ENCODE results near the gene ZNF438. TPM values are rescaled to one million over a fixed set of nuclear protein-coding genes. Genes with fewer than 3 reads are reported as not detected.

Gene ZNF438
- total and polyA plus RNA-seq, 10 of the 15 experiments (the other 5 are each of a cell fraction or from before 2014, with no cell fraction given): 0.93 to 5.2 (median 1.9) TPM

- CTCF ChIA-PET: no interaction called here
- no peak for DNase-seq (ENCODE audit: low read depth, low spot score)
- no peaks in the 10 kb centered on the region for H3K79me2 ChIP-seq (ENCODE audit: control insufficient read depth, insufficient read depth, low read length)
- no peaks in the 10 kb centered on the region for H3K27me3 ChIP-seq (replicated peaks in 1 of 2; ENCODE audit: control insufficient read depth in 2 of 2, insufficient read depth in 2 of 2, low read length in 1 of 2)
- in situ Hi-C loops (cut with MboI) (no loop called here), intact Hi-C loops (cut with micrococcal nuclease; ENCODE audit: unreplicated experiment) (no loop called here)
- no peak for ATAC-seq
- H4K20me1 ChIP-seq (ENCODE audit: control insufficient read depth, insufficient read depth): no peaks in the 10 kb centered on the region
- no peaks in the 10 kb centered on the region for H3K9me3 ChIP-seq (replicated peaks; ENCODE audit: control insufficient read depth, insufficient read depth, low read length)
- POLR2A ChIA-PET: no interaction called here
- no TSS peak for BruUV-seq (replicated peaks)
- H3K27ac ChIP-seq (ENCODE audit: control insufficient read depth, insufficient read depth): no peak overlapping the region
- no peaks in the 10 kb centered on the region for H3K4me1 ChIP-seq (ENCODE audit: control insufficient read depth, insufficient read depth, low read length)
- FAIRE-seq: no peak
- no peak for TF ChIP-seq SIN3A (IDR thresholded peaks at IDR 0.05; ENCODE audit: low read depth, low read length)
- TF ChIP-seq ZBTB4 (CRISPR knock-in tag; IDR thresholded peaks at IDR 0.05): no peak
- TF ChIP-seq SREBF2 (IDR thresholded peaks at IDR 0.05; ENCODE audit: low read length): no peak
- no peak for TF ChIP-seq YBX1 (IDR thresholded peaks at IDR 0.05)
- no peak for TF ChIP-seq FOXK2 (IDR thresholded peaks at IDR 0.05)
- no peak for TF ChIP-seq CHD2 (IDR thresholded peaks at IDR 0.05; ENCODE audit: borderline replicate concordance, low read depth, low read length)
- TF ChIP-seq ETV6 (conservative IDR thresholded peaks at IDR 0.05 in 1 of 2, IDR thresholded peaks at IDR 0.05 in 1 of 2; ENCODE audit: borderline replicate concordance in 1 of 2, low read depth in 1 of 2): no peak
- TF ChIP-seq MYC (IDR thresholded peaks at IDR 0.05; ENCODE audit: insufficient read depth, insufficient read length, insufficient replicate concordance, low read length, severe bottlenecking): no peak
- TF ChIP-seq CEBPB (IDR thresholded peaks at IDR 0.05; ENCODE audit: borderline replicate concordance in 1 of 2, low read depth in 2 of 2, low read length in 2 of 2): no peak
- no peak for TF ChIP-seq IKZF2 (IDR thresholded peaks at IDR 0.05)
- TF ChIP-seq SP1 (IDR thresholded peaks at IDR 0.05; ENCODE audit: low read depth, low read length): no peak
- no peak for TF ChIP-seq MEF2A (IDR thresholded peaks at IDR 0.05; ENCODE audit: insufficient read depth, low read depth, low read length)
- no peak for TF ChIP-seq FOXM1 (IDR thresholded peaks at IDR 0.05; ENCODE audit: low read depth, low read length)
- TF ChIP-seq IRF3 (IDR thresholded peaks at IDR 0.05): no peak
- TF ChIP-seq RELB (IDR thresholded peaks at IDR 0.05; ENCODE audit: low read depth): no peak
- TF ChIP-seq ZBTB11 (CRISPR knock-in tag; IDR thresholded peaks at IDR 0.05): no peak
- H3K4me2 ChIP-seq (ENCODE audit: control insufficient read depth, insufficient read depth): no peak overlapping the region
- no peak overlapping the region for H2AFZ ChIP-seq (ENCODE audit: control insufficient read depth, low read depth, low read length)
- RAD21 ChIA-PET (ENCODE audit: unreplicated experiment): interaction anchor here (0.6 kb wide), 1 partner anchor 78 kb away, joined by 3 read pairs; no protein-coding TSS in a partner anchor
- no peak overlapping the region for H3K4me3 ChIP-seq
- H3K36me3 ChIP-seq (ENCODE audit: control insufficient read depth in 2 of 2, insufficient read depth in 2 of 2, low read length in 1 of 2): no peaks in the 10 kb centered on the region
- SMC1A ChIA-PET (ENCODE audit: uncharacterized antibody, unreplicated experiment): interaction anchor here (1.0 to 1.7 kb wide), 2 partner anchors 9 to 19 kb away, joined by 3 to 5 read pairs; no protein-coding TSS in a partner anchor
- 28% methylated on average over 2 of the region's 2 CpGs for WGBS (ENCODE audit: insufficient coverage, insufficient replicate concordance, low lambda C conversion rate, missing lambda C conversion rate)
- H3K9ac ChIP-seq (ENCODE audit: control insufficient read depth, insufficient read depth, low read length): no peak overlapping the region
Measured at GRCh38 chr10:31064348-31064747, 32.7 kb upstream of the ZNF438 start.
